HG03521 (cell line): ENCODE results near the gene TNS1.

Source experiments
- ATAC-seq: cut with Tn5 transposase; IDR thresholded peaks from one replicate; pipeline ENCODE4 v1.9.1; 2021; ENCODE audit warnings: mild to moderate bottlenecking, moderate library complexity; ENCODE audit not compliant: unreplicated experiment

TNS1 gene

DNA sequence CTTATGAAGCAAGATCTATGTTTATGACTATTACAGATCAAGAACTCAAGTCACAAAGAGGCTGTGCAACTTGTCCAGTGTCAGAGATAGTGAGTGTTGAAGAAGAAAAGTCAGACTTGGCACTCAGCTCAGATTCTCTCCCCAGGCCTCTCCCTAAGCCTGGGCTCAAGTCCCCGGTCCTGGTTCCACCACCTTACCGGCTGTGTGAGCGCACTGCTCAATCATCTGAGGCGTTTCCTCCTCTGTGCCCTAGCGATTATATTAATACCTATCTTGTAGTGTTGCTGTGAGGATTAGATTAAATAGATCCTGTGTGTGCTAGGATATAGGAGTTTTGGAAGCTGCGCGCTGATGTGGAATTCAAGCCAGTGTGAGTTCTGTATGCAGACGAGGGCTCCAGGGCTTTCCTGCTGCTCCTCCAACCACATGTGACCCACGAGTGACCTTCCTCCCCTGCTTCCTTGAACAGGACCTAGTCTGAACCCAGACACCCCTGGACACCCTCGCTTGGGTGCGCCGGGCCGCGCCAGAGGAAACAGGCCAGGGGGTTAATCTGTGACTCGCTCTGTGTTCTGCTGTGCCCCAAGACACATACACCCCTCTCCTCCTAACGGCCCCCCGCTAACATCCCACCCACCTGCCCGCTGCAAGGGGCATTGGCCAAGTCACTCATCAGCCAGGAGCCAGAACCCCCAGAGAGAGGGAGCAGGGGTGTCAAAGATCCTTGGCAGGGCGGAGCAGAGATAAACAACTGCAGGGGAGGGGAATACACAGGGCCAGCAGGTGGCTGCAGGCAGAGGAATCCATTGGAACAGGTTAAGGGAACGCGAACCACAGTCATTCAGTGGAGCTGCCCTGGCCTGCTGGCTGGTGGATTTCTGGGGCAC, 38.3 kb downstream of the TNS1 start:
- ATAC-seq, result no peak

DNA sequence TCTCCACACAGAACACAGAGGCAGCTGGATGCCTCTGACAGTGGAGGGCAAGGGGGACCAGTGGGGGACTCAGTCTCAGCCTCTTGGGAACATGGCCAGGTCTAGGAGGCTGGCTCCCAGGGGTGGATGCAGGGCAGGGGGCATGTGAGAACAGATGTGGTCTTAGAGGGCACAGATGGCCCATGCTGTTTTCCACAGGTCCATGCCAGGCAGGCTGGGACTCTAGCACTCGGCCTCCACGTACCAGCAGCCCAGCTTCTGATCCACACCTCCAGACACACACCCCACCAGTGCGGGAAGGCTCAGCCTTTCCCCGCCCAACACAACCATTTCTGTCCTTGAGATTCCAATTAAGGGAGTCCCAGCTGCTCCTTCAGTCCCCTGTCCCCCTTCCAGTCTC, 42.4 kb downstream of the TNS1 start:
- ATAC-seq, result no peak

DNA sequence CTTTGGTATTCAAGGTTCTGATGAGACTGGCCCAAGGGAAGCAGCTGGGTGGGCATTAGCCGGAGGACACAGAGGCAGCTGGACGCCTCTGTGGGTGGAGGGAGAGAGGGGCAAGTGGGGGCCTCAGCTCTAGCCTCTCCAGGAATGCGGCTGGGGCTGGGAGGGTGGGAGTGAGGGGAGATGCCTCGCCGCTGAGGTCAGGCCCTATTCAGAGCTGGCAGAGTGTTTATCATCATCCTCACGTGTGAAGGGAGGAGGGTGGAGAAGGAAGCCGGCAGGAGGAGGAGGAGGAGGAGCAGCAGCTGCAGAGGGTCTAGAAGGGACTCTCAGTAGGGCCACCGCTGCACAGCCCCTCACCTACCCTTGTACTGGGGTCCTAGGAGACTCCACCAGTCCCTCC, 43.1 kb downstream of the TNS1 start:
- no peak for ATAC-seq

DNA sequence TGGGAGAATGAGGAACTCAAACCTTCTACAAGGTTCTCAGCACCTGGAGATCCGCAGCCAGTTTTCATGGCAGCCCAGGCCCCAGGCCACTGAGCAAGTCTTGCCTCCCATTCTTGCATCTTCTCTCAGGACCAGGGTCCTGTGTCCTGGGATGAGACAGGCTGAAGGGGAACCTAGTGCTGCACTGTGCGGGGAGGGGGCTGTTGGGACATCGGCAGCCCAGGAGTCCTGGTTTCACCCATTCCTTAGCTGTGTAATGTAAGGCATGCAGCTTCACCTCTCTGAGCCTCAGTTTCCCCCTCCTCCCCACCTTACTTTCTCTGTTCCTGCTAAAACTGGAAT, 43.9 kb downstream of the TNS1 start:
- no peak for ATAC-seq

DNA sequence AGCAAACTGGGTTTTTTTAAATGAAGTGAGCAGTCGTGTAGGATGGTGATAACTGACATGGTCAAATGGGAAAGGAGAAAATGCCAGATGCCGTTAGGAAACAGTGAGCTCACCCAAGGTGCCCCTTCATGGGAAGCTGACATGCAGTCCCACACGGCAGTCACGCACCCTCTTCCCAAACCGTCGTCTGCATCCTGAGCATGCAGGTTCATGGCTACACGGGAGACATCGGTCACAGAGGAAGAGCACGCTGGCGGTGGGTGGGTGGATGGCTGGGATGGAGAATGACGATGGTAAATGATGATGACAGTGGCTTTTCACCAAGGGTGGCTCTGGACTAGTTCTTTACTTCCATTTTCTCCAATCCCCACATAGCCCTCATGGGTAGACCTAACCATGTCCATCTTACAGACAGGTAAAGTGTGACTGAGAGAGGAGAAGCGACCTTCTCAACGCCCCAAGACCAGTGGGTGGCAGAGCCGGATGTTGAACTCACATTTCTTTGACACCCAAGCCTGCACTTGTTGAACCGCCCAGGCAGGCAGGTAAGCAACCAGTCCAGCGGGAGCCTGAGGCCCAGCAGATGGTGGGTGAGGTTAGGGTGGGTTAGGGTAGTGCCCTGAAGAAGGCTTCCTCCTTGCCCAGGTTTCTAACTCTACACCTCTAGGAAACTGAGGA, 44.5 kb downstream of the TNS1 start:
- ATAC-seq, result no peak

DNA sequence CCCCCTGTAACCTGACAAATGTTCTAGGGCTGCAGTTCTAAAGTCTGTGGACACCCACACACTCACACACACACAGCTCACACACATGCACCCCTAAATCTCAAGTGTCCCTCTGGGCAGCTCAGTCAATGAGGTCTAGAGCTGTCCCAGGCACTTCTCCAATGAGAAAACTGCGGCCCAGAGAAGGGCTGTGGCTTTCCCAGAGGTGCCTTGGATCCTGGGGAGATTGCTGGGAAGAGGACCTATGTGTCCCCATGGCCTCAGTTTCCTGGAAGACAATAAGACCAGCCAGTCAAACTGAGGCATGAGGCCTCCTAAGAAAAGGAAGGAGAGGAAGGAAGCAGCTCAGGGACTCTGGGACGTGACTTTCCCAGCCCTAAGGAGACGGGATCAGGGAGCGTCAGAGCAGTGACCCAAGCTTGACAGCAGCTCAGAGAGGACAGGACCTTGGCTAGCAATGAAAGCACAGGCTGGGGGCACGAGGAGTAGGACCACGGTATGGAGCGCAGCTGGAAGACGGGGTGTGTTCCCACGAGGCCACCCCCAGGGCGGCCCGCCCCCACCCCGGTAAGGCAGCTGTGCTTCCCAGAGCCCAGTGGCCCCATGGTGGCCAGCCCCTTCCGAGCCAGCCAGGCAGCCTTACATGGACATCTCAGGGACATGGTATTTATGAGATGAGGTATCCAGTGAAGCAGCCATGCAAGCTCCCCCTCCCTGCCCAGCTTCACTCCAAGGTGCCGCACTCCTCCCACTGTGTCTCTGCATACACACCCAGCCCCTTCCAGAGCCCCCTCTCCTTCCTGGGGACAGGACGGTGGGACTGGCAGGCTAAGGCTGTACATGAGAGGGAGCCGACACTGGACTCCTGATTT, 46.0 kb downstream of the TNS1 start:
- no peak for ATAC-seq

DNA sequence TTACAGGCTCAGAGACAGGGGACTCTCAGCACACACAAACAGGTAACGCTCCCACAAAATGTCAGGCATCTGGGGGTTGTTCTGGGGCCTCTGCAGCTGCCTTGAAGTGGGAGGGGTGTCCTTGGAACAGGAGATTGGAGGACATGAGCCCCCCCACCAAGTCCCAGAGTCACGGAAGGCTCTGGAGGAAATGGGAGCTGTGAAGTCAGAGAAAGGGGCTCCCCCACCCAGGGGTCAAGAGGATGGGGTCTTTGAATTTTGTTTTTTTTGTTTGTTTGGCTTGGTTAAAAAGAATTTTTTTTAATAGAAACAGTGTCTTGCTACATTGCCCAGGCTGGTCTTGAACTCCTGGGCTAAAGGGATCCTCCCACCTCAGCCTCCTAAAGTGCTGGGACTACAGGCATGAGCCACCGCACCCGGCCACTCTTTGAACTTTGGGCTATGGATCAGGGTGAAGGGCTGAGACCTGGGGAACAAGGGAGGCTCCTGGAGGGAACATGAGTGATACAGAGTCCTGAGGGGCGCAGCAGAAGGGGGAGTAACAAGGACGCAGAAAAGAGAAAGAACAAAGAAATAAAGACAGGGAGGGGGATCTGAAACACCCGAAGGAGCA, 46.8 kb downstream of the TNS1 start:
- ATAC-seq, result no peak

DNA sequence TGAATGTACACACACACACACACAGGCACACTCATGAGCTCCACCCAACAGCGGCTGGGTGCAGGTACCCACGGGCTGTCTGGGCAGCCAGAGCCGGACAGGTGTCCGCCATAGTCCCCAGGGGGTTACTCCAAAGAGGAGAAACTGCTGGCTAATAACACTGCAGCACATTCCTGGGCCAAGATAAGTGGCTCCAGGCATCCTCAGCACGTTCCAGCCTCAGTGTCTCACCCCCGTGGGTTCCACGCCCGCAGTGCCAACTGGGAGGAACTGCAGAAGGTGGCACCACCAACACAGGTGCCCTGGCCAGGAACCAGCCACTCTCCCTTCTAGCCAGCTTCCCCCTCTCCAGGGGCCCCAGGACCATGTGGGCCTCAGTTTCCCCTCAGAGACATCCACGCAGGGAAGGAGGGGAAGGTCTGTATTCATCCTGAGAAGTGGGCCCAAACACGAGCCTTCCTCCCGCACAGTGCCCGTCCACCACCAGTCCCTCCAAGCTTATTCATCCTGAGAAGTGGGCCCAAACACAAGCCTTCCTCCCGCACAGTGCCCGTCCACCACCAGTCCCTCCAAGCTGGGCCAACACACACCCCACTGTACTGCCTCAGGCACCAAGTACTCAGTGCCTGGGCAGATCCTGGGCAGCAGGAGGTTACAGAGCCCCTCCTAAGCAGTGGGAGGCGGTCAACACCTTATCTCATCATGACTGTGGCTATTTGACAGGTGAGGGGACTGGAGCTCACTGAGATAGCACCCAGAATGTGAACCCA, 47.6 kb downstream of the TNS1 start:
- no peak for ATAC-seq

DNA sequence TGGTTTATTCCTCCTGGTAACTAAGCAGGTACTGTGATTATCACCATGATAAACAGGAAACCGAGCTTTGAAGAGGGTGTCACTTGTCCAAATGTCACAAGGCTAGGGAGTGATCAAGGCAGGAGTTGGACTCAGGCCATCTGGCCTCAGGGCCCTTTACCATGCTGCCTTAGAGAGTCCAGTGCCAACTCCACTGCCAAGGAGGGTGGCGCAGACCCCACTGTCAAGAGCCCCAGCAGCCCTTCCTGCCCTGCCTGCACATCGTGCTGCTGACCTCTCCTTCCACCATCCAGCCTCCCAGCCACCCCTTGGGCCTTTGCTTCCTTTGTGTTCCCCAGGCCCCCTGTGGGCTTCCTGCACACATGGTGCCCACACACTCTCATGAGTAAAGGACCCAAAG, 48.3 kb downstream of the TNS1 start:
- no peak for ATAC-seq

DNA sequence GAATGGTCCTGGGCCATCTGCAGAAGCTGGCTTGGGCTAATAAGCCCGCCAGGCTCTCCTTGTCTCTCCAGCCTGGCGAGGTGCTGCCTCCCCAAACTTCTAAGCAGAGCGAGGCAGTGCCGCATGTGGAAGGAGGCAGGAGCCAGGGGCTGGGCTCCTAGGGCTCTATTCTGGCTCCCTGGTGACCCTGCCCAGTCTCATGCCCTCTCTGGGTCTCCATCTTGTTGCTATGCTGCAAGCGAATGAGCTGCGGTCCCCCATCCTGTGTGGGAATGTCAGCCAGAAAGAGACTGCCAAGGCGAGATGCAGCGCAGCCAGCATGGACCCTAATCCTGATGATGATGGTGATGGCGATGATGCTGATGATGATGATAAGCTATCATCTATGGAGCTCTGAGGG, 48.7 kb downstream of the TNS1 start:
- no peak for ATAC-seq

DNA sequence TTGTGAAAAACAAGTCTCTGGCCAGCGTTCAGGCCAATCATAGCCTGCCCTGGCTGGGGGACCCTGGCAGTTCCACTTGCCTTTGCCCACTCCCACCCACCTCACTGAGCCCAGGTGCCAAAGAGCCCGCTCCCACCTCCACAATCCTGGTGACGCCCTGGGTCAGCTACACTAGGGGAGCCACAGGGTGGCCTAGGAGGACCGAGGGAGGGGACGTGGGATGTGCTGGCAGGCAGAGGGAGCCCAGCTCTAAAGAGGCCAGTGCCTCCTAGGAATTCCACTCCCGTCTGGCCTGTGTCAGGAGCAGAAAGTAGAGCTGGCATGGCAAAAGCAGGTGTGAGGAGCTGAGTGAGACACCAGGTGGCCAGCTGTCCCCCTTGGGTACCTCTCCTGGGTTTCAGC, 49.3 kb downstream of the TNS1 start:
- no peak for ATAC-seq

DNA sequence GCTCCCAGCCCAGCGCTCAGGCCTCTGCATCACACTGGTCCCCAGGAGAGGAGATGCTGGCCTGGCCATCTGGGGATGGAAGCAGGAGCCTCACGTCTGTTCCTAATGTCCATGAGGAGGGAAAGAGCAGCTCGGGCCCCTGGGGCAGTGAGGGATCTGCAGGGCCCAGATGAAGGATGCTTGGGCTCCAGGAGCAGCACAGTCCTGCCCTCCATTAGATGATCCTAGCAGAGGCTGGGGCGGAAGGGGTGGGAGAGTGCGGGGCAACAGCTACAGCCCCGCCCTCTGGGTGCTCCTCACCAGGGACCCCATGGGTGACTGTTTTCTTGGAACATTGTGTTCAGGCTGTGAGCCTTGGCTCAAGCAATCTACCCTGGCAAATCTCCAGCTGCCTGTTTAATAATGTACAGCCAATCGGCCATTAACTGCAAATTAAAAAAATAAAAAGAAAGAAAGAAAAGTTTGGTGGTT, 49.7 kb downstream of the TNS1 start:
- no peak for ATAC-seq

DNA sequence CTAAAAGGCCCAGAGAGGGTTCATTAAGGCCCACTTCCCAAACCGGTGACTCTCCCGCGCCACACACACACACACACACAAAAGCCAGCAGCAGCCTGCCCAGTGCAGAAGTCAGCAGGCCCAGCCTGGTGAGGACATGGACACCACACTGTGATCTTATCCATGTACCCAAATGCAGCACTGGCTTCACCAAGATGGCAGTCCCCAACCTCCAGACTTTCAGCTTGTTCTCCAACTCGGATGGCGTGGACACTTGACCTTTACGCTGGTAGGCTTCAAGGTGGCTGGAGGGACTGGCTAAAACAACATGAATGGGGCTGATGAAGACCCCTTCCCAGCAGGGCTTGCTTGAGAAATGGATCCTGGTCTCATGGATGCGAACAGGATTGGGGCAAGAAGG, 50.4 kb downstream of the TNS1 start:
- ATAC-seq, result no peak

DNA sequence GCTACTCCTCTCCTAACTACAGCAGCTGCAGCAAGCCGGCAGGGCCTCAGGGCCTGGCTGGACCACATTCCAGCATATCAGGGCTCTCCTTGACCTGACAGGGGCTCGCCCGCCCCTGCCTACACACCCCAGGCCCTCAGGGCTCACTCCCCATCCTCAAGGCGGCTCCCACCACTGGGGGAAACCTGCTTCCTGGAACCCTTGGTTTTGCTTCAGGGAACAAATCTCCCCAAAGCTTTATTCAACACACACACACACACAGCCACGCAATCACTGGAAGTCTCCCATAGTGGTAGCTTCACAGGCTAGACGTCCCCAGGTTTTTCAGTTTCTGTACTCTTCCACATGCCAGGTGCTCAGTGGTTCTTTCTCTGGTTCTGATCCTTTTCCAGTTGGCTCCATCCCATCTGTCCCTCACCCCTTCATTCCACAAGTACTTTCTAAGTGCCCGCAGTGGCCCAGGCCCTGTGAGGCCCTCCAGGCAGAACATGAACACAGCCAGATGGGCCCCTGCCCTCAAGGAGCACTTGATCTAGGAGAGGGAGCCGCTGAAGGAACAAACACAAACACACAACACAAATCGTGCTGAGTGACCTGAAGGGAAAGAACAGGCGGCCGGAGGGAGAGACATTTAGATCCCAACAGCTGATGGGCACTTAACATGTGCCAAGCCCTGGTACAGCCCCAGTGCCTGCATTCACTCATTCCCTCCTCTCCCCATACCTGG, 51.1 kb downstream of the TNS1 start:
- no peak for ATAC-seq

DNA sequence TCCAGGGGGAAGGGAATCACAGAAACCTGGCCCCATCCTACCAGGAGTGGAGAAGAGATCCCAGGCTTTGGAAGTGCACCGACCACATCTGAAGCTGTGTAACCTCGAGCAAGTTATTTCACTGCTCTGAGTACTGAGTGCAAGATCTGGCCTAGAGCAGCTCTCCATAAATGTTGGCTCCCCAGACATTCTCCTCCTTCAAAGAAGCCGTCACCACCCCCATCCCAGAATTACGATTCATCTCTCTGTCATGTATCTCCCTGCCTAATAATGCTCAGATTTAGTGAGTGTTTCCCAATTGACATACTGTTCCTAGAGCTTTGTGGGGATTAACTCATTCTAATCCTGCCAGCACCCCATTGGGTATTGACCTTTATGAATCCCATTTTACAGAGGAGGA, 51.7 kb downstream of the TNS1 start:
- no peak for ATAC-seq

DNA sequence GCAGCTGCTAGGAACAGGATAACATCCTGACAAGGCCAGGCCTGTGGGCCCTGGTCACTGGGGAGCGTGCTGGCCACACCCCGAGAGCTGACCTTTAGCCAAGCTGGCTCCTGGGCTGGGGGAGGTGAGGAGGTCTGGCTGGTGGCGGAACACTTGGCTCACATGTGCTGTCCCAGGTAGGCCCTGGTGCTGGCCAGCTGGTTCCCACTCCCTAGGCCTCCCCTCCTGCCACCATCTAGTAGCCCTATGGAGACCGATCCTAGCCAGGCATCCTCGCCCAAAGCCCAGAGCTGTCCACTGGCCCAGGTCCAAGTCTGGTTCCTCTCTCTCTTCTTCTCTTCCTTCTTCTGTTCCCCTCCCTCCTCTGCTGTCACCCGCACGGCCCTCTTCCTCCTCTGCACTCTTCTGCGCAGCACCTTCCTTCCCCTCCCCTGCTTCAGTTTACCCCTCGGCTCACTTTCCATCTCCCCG, 52.4 kb downstream of the TNS1 start:
- ATAC-seq, result no peak

DNA sequence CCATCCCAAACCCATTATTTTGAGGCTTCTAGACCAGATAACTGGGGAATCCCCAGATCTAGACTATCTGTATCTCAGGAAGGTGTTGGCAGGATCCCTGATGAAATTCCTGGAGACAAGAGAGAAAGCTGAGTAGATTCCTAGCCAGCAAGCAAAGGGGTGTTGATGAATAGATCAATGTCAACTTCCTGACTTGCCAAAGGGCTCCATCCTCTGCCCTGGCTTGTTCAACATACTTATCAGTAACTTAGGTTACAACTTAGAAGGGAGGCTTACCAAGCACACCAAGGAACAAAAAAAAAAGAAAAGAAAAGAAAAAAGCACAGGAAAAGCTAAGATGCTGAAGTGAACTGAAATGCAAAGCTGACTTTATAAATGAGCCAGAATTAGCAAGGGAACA, 53.3 kb downstream of the TNS1 start:
- ATAC-seq, result no peak

DNA sequence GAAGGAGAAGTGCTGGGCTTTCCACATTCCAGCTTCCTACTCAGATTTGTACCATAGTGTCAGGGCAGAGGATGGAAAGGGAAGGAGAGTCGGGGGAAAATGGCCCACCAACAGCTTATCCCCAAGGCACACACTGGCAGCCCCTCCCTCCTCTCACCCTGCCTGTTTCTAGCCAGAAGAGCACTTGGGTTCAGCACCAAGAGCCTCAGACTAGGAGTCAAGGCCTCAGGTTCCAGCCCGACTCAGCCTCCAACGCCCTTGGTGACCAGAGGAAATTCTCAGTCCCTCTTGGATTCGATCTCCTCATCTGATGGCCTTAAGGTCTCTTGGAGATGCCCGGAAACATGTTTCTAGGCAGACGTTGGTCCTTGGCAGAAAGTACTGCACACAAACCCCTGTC, 53.9 kb downstream of the TNS1 start:
- ATAC-seq, result no peak

DNA sequence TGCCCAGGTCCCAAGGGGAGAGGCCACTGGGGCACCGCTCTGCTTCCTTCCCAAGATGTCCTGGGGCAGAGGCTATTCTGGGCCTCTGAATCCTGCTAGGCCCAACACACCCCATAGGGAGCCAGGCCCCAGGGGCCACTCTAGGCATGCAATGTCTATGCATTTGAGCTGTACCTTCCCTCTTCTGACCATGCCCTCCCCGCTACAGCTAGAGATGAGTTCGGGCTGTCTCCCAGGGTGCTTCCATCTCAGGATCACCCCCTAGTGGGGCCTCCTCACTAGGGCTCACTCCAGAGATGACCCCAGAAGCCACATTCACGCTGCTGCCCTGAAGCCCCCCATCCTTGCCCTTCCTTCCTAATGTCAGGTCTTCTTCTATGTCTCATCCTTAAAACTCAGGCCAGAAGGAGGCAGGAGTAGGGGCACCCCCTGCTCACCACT, 54.4 kb downstream of the TNS1 start:
- no peak for ATAC-seq
